ENCODE results near the gene ALDH1A1. TPM values are rescaled to one million over a fixed set of nuclear protein-coding genes. Genes with fewer than 3 reads are reported as not detected.

The ALDH1A1 gene
- polyA plus RNA-seq, 1 of the 3 experiments (the other 2 are of a cell fraction): 0.03 TPM

DNA sequence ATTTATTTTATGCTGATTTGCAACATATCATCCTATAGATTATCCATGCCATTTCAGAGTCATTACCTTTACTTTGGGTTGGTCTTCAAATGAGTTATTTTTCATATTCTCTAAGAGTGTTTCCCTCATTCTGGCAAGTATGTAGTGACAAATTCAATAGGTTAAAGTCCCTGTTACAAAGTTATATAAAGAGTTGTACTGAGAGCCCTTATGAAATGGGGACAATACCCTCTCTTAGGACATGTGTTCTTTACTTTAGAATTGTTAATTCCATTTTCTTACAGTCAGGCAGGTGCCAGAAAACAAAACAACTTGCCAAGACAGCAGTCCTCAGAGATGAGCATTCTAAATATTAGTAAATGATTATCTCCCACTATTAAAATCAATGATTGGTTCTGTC, 6.0 kb downstream of the ALDH1A1 start (continued):
- TF ChIP-seq TEAD4 (IDR thresholded peaks at IDR 0.05; ENCODE audit: borderline replicate concordance, insufficient read depth): no peak
- TF ChIP-seq EZH2phosphoT487 (IDR thresholded peaks at IDR 0.05; ENCODE audit: borderline replicate concordance, low read depth): no peak
- TF ChIP-seq NFIC (IDR thresholded peaks at IDR 0.05; ENCODE audit: borderline replicate concordance): no peak

DNA sequence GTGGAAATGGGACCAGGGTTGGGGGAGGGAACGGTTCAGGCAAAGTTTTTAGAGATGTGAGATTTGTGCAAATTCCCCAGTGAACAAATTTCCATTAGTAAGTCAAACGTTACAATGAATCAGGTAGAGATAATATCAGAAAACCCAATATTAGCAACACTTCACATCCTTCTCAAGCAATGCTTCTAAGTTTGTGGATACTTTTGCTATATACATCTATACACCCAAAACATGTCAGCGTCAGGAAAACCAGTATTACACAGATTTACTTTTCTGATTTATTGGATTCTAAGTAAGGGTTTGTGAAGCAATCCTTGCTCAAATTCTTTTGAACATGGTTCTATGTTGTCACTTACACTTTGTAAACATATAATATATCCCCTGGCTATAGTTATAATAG, 6.5 kb downstream of the ALDH1A1 start:
- H3K79me2 ChIP-seq (ENCODE audit: insufficient read depth): no peaks in the 10 kb centered on the region
- CTCF ChIA-PET: no interaction called here
- POLR2A ChIA-PET: no interaction called here

DNA sequence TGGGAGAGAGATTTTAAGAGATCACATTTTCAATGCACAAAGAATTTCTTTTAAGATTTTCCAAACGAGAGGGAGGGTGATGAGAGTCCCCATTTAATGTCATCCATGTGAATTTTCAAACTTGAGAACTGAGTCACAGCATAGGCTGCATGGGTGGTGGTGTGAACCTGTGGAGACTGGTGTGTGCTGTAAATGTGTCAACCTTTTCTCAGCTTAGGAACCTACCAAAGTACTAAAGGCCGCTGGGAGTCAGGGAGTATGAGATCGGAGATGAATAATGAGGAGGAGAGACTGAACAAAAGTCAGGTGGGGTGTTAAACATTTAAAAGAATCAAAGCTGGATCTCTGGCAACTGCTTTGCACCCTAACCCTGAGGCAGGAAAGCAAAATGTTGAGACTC, 7.5 kb downstream of the ALDH1A1 start:
- Histone ChIP-seq H3K4me3 (ENCODE audit: low read depth in 2 of 2, low read length in 1 of 2) (no peak overlapping the region), H3K4me2 (no peak overlapping the region), H3K9me2 (no peaks in the 10 kb centered on the region), H3K79me2 (ENCODE audit: insufficient read depth) (no peaks in the 10 kb centered on the region), H3K36me3 (replicated peaks in 1 of 2; ENCODE audit: control insufficient read depth in 1 of 2, insufficient read depth in 2 of 2, low read length in 1 of 2) (no peaks in the 10 kb centered on the region), H3K4me1 (ENCODE audit: control insufficient read depth in 1 of 2, insufficient read depth in 2 of 2, low read depth in 1 of 2, low read length in 1 of 2) (no peaks in the 10 kb centered on the region), H3K9ac (no peak overlapping the region), H3K27ac (ENCODE audit: low read depth in 2 of 2, low read length in 1 of 2) (no peak overlapping the region), H3F3A (replicated peaks; ENCODE audit: insufficient read depth) (no peaks in the 10 kb centered on the region), H3K27me3 (ENCODE audit: insufficient read depth) (peaks cover 20% of the 10 kb centered on the region), H2AFZ (ENCODE audit: low read depth) (no peak overlapping the region), H4K20me1 (ENCODE audit: insufficient read depth) (no peaks in the 10 kb centered on the region), H3K9me3 (no peaks in the 10 kb centered on the region)
- ChIA-PET POLR2A (no interaction called here), CTCF (no interaction called here)
- DNase-seq: no peak
- WGBS (ENCODE audit: low lambda C conversion rate): 0% methylated on average over 3 of the region's 3 CpGs
- TF ChIP-seq POLR2AphosphoS5 (IDR thresholded peaks at IDR 0.05; ENCODE audit: low read depth, low read length) (no peak), YY1 (IDR thresholded peaks at IDR 0.05; ENCODE audit: low read depth) (no peak), GATA2 (CRISPR knock-in tag; IDR thresholded peaks at IDR 0.05) (no peak), RFX5 (IDR thresholded peaks at IDR 0.05; ENCODE audit: low read length) (no peak), NFIC (IDR thresholded peaks at IDR 0.05; ENCODE audit: borderline replicate concordance) (no peak), EZH2phosphoT487 (IDR thresholded peaks at IDR 0.05; ENCODE audit: borderline replicate concordance, low read depth) (no peak), FOXJ3 (CRISPR knock-in tag; IDR thresholded peaks at IDR 0.05) (no peak), SMC3 (IDR thresholded peaks at IDR 0.05; ENCODE audit: low read depth, low read length) (no peak)
- TF ChIP-seq, protein P1, sequence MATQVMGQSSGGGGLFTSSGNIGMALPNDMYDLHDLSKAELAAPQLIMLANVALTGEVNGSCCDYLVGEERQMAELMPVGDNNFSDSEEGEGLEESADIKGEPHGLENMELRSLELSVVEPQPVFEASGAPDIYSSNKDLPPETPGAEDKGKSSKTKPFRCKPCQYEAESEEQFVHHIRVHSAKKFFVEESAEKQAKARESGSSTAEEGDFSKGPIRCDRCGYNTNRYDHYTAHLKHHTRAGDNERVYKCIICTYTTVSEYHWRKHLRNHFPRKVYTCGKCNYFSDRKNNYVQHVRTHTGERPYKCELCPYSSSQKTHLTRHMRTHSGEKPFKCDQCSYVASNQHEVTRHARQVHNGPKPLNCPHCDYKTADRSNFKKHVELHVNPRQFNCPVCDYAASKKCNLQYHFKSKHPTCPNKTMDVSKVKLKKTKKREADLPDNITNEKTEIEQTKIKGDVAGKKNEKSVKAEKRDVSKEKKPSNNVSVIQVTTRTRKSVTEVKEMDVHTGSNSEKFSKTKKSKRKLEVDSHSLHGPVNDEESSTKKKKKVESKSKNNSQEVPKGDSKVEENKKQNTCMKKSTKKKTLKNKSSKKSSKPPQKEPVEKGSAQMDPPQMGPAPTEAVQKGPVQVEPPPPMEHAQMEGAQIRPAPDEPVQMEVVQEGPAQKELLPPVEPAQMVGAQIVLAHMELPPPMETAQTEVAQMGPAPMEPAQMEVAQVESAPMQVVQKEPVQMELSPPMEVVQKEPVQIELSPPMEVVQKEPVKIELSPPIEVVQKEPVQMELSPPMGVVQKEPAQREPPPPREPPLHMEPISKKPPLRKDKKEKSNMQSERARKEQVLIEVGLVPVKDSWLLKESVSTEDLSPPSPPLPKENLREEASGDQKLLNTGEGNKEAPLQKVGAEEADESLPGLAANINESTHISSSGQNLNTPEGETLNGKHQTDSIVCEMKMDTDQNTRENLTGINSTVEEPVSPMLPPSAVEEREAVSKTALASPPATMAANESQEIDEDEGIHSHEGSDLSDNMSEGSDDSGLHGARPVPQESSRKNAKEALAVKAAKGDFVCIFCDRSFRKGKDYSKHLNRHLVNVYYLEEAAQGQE (IDR thresholded peaks at IDR 0.05; ENCODE audit: low read depth, low read length): no peak
- TF ChIP-seq, protein P2, sequence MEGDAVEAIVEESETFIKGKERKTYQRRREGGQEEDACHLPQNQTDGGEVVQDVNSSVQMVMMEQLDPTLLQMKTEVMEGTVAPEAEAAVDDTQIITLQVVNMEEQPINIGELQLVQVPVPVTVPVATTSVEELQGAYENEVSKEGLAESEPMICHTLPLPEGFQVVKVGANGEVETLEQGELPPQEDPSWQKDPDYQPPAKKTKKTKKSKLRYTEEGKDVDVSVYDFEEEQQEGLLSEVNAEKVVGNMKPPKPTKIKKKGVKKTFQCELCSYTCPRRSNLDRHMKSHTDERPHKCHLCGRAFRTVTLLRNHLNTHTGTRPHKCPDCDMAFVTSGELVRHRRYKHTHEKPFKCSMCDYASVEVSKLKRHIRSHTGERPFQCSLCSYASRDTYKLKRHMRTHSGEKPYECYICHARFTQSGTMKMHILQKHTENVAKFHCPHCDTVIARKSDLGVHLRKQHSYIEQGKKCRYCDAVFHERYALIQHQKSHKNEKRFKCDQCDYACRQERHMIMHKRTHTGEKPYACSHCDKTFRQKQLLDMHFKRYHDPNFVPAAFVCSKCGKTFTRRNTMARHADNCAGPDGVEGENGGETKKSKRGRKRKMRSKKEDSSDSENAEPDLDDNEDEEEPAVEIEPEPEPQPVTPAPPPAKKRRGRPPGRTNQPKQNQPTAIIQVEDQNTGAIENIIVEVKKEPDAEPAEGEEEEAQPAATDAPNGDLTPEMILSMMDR (IDR thresholded peaks at IDR 0.05): no peak

More for the DNA sequence above, 6.5 kb downstream of the ALDH1A1 start:
- no peak for DNase-seq
- Histone ChIP-seq H3K27ac (ENCODE audit: low read depth in 2 of 2, low read length in 1 of 2) (no peak overlapping the region), H3K9me3 (no peaks in the 10 kb centered on the region), H3K27me3 (ENCODE audit: insufficient read depth) (peaks cover 20% of the 10 kb centered on the region), H3K9me2 (no peaks in the 10 kb centered on the region), H2AFZ (ENCODE audit: low read depth) (no peak overlapping the region), H4K20me1 (ENCODE audit: insufficient read depth) (no peaks in the 10 kb centered on the region), H3K4me3 (ENCODE audit: low read depth in 2 of 2, low read length in 1 of 2) (no peak overlapping the region), H3K36me3 (replicated peaks in 1 of 2; ENCODE audit: control insufficient read depth in 1 of 2, insufficient read depth in 2 of 2, low read length in 1 of 2) (no peaks in the 10 kb centered on the region), H3K4me1 (ENCODE audit: control insufficient read depth in 1 of 2, insufficient read depth in 2 of 2, low read depth in 1 of 2, low read length in 1 of 2) (no peaks in the 10 kb centered on the region), H3K4me2 (no peak overlapping the region), H3K9ac (no peak overlapping the region), H3F3A (replicated peaks; ENCODE audit: insufficient read depth) (no peaks in the 10 kb centered on the region)
- 2% methylated on average over 3 of the region's 3 CpGs for WGBS (ENCODE audit: low lambda C conversion rate)
- TF ChIP-seq, protein P3, sequence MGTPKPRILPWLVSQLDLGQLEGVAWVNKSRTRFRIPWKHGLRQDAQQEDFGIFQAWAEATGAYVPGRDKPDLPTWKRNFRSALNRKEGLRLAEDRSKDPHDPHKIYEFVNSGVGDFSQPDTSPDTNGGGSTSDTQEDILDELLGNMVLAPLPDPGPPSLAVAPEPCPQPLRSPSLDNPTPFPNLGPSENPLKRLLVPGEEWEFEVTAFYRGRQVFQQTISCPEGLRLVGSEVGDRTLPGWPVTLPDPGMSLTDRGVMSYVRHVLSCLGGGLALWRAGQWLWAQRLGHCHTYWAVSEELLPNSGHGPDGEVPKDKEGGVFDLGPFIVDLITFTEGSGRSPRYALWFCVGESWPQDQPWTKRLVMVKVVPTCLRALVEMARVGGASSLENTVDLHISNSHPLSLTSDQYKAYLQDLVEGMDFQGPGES (IDR thresholded peaks at IDR 0.05; ENCODE audit: low read depth, low read length): no peak
- TF ChIP-seq, protein P2 (IDR thresholded peaks at IDR 0.05): no peak
- TF ChIP-seq FOSL2 (IDR thresholded peaks at IDR 0.05; ENCODE audit: borderline replicate concordance, low read depth): no peak
- TF ChIP-seq FOXJ3 (CRISPR knock-in tag; IDR thresholded peaks at IDR 0.05): no peak
- no peak for TF ChIP-seq TAF1 (IDR thresholded peaks at IDR 0.05; ENCODE audit: borderline replicate concordance, low read depth, low read length)
- TF ChIP-seq SIN3A (IDR thresholded peaks at IDR 0.05; ENCODE audit: borderline replicate concordance, low read depth, low read length): no peak
- TF ChIP-seq GATA2 (CRISPR knock-in tag; IDR thresholded peaks at IDR 0.05): no peak
- TF ChIP-seq FOXM1 (IDR thresholded peaks at IDR 0.05; ENCODE audit: low read depth): no peak
